ENCODE data around the gene RAB21.
A peak's percentile ranks its signal among the peaks of the same experiment; 100 is the strongest.
"Not testable (repeated sequence)": the region's sequence is repeated elsewhere in the genome, so short reads cannot be mapped to it uniquely, and the experiment has no call there.

Gene RAB21

DNA sequence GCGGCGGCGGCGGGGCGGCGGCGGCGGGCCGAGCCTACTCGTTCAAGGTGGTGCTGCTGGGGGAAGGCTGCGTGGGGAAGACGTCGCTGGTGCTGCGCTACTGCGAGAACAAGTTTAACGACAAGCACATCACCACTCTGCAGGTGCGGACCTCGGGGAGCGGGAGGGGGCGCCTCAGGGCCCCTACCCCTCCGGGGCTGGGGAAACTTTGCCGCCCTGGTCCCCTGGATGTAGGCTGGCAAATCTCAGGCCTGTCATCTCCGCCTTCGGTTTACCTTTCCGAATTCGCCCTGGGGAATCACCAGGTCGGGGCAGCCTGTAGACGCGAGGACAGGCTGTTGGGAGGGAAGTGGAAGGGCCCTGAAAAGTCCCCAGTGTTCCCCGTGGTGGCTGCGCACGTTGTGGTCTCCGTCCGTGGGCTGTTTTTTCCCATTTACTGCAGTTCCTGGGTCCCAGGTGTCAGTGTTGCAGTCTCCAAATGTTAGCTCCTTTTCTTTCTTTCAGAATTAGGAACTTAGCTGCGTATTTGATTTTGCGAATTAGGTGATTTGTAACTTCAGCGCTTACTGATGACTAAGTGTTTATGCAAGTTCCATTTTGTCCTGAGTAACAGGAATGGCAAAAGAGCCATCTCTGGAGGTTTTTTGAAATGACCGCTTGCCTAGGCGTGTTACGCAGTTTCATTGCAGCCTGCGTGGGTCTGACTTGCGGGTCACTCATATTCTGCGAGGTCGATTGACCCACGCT is 656 bp downstream of the RAB21 start:
- peak; percentile 67 for DNase-seq

DNA sequence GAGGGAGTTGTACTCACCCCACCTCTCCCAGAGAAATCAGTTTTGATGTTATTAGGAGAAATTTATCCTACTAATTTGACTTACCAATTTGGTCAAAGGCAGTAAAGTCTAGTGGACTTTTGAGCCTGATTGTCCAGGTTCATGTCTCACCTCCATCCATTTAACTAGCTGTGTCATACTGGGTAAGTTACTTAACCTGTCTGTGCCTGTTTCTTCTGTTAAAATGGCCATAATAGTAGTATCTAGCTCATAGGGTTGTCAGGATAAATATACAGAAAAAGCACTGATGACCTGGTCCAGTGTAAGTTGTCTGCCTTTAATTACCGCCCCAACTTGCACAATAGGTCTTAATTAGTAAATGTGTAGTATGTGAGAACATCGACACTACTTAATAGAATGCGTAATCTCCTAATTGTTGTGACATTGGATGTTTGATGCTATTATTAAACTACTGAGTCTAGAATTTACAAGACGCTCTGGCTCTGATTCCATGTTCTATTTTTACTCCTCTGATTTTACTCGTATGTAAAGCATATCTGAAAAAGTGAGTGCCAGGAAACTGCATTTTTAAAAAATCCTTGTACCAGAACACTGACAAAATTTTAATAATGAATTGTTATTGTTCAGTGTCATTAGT is 1.5 kb downstream of the RAB21 start:
- DNase-seq: no peak

DNA sequence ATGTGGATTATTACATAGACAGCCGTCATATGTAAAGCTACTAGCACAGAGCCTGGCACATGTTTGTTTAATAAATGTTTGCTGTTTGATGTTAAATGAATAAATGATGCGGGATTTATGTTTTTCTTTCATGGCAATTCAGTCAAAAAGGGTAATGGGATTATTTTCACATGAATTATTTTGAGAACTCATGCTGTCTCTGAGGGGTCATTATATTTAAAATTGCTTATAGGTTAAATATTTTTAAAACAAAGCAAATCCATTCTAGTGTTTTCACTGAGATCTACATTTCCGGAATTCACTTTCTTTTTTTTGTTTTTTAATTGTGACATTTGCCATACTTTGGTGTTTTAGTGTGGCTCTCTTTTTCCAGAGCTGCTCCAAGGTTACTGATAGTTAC is 5.3 kb downstream of the RAB21 start:
- DNase-seq: no peak

DNA sequence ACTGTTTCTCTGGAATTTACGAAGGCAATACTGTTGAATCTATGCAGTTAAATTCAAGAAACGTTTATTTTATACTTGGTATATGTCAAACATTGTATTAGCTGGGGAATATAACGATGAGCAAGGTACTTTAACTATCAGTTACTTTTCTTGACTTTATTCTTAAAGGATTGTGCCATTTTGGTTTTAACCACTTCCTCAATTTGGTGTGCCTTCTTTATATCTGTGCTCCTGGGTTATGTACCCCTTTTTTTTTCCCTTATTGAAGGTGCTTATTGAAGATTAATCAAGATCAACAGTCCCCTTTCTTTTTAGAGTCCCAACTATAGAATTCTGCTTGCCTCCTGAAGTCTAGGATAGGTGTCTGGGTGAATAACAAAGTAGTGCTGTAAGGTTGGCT is 5.8 kb downstream of the RAB21 start:
- no peak for DNase-seq

DNA sequence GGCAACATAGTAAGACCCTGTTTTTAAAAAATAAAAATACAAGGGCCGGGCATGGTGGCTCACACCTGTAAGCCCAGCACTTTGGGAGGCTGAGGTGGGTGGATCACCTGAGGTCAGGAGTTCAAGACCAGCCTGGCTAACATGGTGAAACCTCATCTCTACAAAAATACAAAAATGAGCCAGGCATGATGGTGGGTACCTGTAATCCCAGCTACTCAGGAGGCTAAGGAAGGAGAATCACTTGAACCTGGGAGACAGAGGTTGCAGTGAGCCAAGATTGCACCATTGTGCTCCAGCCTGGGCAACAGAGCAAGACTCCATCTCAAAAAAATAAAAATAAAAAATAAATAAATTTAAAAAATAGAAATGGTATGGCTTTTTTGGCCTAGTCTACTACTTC is 6.7 kb downstream of the RAB21 start:
- not testable (repeated sequence) for DNase-seq

DNA sequence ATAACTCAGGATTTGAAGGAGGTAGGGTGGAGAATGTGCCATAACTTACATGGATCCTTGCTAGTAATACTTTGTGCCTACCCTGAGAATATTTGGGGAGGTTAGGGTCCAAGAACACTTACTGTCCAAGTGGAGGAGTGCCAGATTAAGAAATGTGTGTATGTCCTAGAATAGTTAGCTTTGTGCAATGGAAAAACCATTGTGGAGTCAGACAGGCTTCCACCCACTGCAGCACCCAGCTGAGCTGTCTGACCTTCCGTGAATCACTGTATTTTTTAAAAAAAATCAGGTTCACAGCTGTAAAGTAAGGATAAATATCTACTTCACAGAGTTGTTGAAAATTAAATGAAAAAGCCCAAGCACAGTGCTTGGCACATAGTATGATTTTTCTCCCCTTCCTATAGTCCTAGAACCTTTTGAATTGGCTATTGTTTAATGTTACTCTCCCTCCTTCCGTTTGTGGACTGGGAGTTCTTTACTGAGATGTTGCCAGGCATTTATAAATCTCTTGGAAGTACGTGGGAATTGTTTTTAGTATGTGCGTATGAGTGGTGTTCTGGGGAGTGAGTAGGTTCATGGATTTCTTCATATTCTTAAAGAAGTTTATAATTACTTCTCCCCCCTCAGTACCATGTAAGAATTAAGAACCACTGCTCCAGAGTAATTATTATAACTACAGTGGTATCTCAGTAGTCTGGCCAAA is 9.2 kb downstream of the RAB21 start:
- no peak for DNase-seq

DNA sequence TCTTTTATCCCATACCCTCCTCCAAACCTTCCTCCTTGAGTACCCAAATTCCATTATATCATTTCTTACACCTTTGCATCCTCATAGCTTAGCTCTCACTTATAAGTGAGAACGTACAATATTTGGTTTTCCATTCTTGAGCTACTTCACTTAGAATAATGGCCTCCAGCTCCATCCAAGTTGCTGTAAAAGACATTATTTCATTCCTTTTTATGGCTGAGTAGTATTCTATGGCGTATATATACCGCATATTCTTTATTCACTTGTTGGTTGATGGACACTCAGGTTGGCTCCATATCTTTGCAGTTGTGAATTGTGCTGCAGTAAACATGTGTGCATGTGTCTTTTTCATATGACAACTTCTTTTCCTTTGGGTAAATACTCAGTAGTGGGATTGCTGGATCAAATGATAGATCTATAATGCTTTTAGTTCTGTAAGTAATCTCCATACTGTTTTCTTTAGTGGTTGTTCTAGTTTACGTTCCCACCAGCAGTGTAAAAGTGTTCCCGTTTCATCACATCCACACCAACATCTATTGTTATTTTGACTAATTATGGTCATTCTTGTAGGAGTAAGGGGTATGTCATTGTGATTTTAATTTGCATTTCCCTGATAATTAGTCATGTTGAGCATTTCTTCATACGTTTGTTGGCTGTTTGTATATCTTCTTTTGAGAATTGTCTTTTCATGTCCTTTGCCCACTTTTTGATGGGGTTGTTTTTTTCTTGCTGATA is 10.1 kb downstream of the RAB21 start:
- DNase-seq: no peak

DNA sequence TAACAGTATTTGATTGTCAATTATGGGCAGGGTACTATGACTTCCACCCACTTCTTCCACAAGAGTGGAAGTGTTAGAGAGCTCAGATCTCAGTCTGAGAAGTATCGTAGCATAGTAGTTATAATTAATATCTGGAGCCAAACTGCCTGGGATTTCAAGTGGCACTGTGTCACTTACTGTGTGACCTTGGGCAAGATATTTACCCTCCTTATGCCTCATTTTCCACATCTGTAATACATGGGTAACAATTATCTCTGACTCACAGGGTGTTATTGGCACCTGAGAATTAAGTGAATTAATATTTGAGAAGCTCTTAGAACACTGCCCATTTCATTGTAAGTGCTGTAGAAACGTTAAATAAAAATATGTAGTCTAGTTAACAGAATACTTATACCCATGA is 11.5 kb downstream of the RAB21 start:
- DNase-seq: no peak

DNA sequence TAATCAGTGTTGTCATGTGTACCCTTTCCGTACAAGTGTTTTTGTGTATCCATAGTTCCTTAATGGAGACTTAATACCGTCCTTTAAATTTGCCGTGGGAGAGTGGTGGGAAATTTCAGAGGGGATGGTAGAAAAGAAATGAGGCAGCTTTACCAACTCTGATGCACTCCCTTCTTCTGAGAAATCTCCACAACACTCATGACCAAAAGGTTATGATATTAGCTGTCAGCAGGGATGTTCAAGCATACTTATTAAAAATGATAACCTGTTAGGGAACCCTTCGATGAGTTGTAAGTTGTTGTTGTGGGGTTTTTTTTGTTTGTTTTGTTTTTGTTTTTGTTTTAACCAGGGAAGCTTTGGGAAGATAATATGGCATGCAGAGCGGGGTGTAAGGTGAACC is 12.5 kb downstream of the RAB21 start:
- no peak for DNase-seq

DNA sequence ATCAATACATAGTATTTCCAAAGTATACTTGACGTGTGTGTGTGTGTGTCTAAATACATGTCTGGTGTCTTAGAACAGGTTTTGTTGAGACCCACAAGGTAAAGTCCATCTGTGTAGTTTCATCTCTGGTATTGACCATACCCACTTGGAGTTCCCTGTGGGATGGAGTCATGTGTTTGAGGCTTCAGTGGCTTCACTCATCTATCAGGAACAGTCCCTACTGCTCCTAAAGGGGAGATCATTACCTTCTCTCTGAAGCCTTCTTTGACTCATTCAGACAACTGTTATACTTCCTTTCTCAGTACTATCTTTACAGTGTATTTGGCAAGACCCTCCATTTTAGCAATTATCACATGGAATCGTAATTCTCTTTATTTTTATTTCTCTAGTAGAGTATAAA is 14.2 kb downstream of the RAB21 start:
- DNase-seq: no peak

DNA sequence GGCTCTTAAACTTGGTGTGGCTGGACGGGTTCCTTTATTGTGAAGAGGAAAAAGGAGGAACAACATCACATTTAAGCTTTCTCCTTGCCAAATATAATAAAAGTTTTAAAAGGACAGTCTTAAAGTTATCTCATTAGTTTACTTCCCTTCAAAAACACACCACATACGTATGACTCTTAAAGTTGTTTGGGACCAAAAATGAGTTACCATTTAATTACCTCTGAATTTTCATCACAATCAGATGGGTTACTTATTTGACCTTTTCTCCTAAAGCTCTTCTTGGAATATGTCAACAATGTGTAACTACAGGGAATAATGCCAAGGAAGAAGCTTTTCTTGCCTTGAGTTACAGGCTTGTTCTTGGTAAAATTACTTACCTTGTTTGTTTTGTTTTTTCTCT is 16.4 kb downstream of the RAB21 start:
- no peak for DNase-seq

DNA sequence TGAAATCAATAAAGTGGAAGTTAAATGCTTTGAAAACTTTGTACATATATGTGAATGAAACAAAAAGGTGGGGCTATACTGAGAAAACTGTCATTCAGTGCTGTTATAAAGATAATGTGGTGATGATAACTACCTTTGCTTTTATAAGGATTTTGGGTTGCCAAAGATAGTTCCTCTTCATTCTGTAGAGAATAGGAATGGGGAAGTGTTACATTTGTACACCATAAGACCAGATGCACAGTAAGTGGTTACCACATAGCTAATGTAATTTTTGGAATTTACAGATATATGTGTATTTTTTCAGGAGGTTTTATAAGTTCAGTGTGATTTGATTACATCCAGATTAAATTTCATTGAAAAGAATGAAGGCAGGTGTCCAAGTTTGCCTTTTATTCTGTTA is 18.1 kb downstream of the RAB21 start:
- no peak for DNase-seq

DNA sequence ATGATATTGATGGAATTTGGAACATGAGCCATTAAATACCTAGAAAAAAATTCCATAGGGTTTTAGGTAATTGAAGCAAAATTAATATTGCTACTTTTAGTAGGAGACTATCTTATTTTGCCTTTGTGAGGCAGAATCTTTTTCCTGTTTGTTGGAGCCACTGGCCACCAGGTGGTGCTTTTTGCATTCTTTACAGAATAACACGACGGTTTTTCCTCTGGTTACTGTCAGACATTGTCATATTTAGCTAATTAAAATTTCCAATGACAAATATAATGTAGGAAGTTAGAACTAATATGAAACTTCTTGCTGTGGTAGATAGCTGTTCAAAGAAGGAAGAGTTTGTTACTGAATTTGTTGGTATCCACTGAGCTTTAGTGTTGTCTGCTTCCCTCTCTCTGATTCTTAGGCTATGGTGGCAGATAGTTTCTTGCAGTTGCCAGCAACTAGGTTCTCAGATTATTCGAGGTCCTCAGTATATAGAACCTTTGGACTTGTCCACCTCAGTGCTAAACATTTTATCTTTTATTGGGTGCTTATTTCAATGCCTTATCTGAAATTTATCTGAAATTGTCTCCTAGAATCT is 25.7 kb downstream of the RAB21 start:
- DNase-seq: peak; percentile 49

DNA sequence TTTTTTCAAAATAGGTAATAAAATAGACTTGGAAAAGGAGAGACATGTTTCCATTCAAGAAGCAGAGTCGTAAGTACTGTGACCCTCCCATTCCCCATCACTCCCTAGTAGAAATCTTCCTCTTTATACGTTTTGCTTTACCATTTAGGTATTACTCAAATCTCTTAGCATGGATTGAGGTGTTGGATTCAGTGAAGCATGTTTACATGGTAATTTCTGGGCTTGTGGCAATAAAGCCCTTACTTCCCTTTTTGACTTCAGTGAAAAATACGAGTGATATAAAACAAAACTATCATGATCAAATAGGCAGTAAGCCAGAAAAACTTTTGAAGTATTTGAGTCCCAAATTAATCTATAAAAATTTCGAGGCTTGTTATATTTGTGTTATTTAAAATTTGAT is 27.4 kb downstream of the RAB21 start:
- DNase-seq: no peak

DNA sequence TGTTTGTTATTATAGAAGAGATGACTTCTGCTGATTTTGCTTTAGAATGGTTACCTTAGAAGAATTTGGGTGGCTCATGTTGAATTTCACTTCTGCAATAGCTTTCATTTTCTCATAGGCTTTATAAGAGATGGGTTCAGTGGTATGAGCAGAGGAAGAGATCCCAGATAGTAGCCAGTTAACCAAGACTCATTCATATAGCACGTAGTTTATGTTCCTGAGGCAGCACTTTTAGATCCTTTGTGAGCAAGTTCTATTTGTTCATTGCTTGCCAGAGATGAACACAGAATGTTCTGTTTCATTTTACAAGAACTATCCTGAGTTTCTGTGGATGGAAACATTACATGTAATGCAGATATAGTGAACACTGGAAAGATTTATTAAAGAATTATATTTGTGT is 32.2 kb downstream of the RAB21 start:
- no peak for DNase-seq

DNA sequence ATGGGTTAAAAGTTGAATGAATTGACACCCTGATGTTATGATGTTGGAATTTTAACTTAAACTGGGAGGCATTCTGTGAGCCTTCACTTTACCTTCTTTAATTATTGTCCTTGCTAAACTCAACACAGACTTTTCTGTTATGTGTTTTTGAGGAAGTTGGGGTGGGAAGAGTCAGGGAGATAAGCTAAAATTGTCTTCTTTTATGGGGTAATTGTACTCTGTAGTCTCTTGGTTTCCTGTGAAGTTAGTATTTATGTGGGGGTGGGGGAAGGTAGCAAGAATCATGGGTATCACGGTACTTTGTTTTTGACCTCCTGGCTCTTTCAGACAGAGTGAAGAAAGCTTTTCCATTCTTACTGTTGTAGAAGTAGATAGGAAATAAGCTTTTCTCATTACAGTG is 32.9 kb downstream of the RAB21 start:
- DNase-seq: no peak

DNA sequence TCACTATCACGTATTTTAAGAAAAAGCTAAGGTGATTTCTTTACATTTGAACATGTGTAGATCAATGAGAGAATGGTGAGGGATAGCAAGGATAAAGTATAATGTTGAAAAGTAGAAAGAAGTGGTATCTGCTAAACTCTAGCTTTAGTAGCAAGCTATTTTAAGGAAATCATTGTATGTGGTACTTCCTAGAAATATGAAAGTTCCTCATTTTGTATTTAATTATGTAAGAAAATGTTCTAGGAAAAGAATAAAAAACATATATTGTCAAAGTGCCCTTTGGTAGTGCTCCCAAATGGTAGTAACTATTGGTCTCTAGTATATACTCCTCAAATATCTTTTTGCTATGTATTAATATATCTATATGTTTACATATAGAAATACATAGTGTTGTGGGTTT is 35.7 kb downstream of the RAB21 start:
- no peak for DNase-seq

DNA sequence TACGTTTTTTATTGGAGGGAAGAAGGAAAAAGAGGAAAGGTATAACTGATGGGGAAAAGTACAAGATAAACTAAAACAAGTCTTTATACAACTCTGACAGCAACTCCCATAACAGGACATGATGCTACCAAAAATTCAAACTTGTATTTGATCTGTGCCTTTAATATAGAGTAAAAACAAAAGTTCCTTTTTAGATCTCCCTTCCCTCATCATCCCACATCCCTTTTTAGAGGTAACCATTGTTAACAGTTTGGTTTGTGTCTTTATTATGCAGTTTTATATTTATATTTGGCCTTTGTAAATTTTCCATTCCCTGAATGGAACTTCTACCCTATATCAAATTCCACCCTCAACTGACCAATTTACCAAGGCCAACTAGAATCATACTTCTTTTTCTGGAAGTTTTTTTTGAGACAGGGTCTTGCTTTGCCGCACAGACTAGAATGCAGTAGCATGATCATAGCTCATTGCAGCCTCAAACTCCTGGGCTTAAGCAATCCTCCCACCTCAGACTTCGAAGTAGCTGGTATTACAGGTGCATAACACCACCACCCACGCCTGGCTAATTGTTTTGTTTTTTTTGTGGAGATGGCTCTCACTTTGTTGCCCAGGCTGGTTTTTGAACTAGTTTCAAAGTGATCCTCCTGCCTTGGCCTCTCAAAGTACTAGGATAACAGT is 36.9 kb downstream of the RAB21 start:
- DNase-seq: no peak

DNA sequence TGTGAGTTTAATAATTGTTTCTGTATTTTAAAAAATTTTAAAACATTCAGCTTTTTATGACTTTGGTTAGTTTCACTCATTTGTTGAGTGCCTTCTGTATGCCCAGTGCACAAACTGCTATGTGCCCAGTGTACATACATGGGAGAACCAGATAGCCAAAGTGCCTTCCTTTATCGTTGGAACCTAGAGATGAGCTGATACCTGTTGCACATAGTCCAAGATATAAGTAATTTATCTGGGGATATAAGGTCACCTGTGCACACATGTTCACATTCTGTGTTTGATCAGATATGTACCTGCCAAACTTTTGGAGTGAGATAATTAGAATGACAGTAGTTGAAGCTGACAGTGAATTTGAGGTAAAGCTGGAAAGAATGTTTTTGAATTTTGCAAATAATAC is 37.9 kb downstream of the RAB21 start:
- DNase-seq: no peak

DNA sequence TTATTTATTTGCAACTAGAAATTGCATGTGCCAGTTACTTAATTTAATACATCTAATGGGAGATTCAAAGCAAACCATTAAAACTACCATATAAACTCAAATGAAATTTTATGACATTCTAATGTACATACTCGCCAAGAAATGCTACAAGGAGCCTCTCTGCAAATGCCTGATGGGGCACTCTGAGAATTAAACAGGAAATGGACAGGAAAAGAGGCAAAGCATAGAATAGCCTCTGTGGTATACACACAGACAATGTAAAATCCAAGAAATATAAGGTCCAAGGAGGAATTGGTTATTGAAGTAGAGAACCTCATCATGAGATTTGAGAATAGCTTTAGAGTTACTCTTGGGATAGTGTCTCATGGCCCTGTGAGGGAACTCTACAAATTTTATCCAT is 41.2 kb downstream of the RAB21 start:
- DNase-seq: no peak

DNA sequence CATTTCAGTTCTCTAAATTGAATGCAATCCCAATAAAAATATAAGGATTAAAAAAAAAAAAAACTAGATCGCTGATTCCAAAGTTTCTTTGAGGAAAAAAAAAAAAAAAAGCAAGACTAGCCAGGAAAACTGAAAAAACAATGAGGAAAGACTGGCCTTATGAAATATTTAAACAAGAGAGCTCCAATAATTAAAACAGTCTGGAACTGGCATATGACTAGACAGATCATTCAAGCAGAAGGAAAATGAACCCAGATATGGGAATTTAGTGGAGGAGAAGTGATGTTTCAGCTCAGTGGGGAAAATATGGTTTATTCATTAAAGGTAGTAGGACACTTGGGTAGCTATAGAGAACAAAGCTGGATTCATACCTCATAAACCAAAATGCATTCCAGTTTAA is 42.9 kb downstream of the RAB21 start:
- DNase-seq: no peak

DNA sequence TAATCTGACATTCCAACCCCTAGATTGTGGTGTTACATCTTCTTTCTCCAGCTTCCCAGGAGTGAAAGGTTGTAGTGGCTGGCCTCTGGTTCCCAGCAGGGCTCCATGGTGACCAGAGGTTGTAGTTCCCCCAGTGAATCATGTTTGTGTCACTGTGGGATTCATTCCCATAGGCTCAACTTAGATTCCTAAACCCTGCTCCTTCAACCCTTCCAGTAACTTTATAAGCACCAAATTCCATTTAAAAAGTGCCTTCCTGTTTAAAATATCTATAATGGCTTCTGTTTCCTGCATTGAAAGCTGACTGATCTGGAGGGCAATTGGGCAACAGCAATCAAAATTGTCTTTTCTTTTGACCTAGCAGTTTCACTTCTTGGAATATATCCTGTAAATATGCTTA is 44.4 kb downstream of the RAB21 start:
- peak; percentile 76 for DNase-seq

DNA sequence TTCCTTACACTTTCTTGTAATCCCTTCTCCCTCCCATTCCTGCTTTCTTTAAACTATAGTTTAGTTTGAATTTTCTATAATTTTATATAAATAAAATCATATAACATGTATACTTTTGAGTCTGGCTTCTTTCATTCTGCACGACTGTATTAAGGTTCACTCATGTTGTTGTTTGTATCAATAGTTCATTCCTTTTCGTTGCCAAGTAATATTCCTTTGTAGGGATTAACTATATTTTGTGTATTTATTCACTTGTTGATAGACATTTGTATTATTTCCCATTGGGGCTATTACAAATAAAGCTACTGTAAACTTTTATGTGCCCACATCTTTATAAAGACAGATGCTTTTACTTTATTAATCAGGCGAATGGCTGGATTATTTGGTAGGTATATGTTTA is 45.5 kb downstream of the RAB21 start:
- no peak for DNase-seq
